HepG2 (cell line): Measurements from ENCODE around the gene BRMS1. TPM values are rescaled to one million over a fixed set of nuclear protein-coding genes. Genes with fewer than 3 reads are reported as not detected.

Source experiments
- BATF2 ChIP-seq: sonication (generic); formaldehyde crosslinking; IDR thresholded peaks from 2 replicates; pipeline ENCODE4 v1.8.0; 2022; ENCODE audit warnings: mild to moderate bottlenecking, missing genetic modification reagents, moderate library complexity
- FOXA1 ChIP-seq, 2 experiments: fragments of 450-650 bp in 1 of 2; sonication (generic) in 1 of 2; formaldehyde crosslinking in 1 of 2; IDR thresholded peaks; 2 replicates each; pipeline versions ENCODE4 v1.4.0 to v1.6.1; 2016 to 2020; ENCODE audit warnings: missing genetic modification reagents in 1 of 2
- GATAD1 ChIP-seq: IDR thresholded peaks from 2 replicates; pipeline ENCODE4 v1.6.1; 2016; ENCODE audit warnings: missing genetic modification reagents, missing compliant biosample characterization
- KMT2B ChIP-seq: IDR thresholded peaks from 2 replicates; pipeline ENCODE4 v1.6.1; 2016; ENCODE audit warnings: missing genetic modification reagents, missing compliant biosample characterization
- NFYC ChIP-seq: IDR thresholded peaks from 2 replicates; pipeline ENCODE4 v1.6.1; 2016; ENCODE audit warnings: missing genetic modification reagents, missing compliant biosample characterization
- NR2C2 ChIP-seq: sonication (generic); formaldehyde crosslinking; IDR thresholded peaks from 2 replicates; pipeline ENCODE4 v1.4.0; 2020; ENCODE audit warnings: missing genetic modification reagents, mild to moderate bottlenecking, moderate library complexity, borderline replicate concordance
- PAXIP1 ChIP-seq: sonication (generic); formaldehyde crosslinking; conservative IDR thresholded peaks from 2 replicates; pipeline ENCODE4 v1.4.0; 2020; ENCODE audit warnings: mild to moderate bottlenecking, missing genetic modification reagents, moderate library complexity
- PHB2 ChIP-seq: fragments of 450-650 bp; IDR thresholded peaks from 2 replicates; pipeline ENCODE4 v1.6.1; 2018; ENCODE audit not compliant: partially characterized antibody
- RXRA ChIP-seq: sonication (generic); formaldehyde crosslinking; IDR thresholded peaks from 2 replicates; pipeline ENCODE4 v1.5.1; 2020; ENCODE audit warnings: missing genetic modification reagents
- SNAPC2 ChIP-seq: sonication (generic); formaldehyde crosslinking; IDR thresholded peaks from 2 replicates; pipeline ENCODE4 v1.8.1; 2022; ENCODE audit warnings: mild to moderate bottlenecking, missing genetic modification reagents
- TCF7 ChIP-seq: sonication (generic); IDR thresholded peaks from 2 replicates; pipeline ENCODE4 v1.6.1; 2016; ENCODE audit warnings: antibody characterized with exemption, low read depth
- TEAD2 ChIP-seq: sonication (generic); formaldehyde crosslinking; IDR thresholded peaks from 2 replicates; pipeline ENCODE4 v1.9.0; 2021; ENCODE audit warnings: missing genetic modification reagents
- U2AF1 ChIP-seq: fragments of 200-400 bp; formaldehyde crosslinking; optimal IDR thresholded peaks from 2 replicates; pipeline ENCODE3; 2017; ENCODE audit warnings: mild to moderate bottlenecking, low read depth, low read length
- XBP1 ChIP-seq: sonication (generic); formaldehyde crosslinking; IDR thresholded peaks from 2 replicates; pipeline ENCODE4 v1.5.0; 2020; ENCODE audit warnings: missing genetic modification reagents
- ZC3H13 ChIP-seq: sonication (generic); formaldehyde crosslinking; IDR thresholded peaks from 2 replicates; pipeline ENCODE4 v1.8.1; 2023; ENCODE audit warnings: mild to moderate bottlenecking, missing genetic modification reagents, moderate library complexity
- ZFP1 ChIP-seq: IDR thresholded peaks from 2 replicates; pipeline ENCODE4 v1.6.1; 2016
- ZHX1 ChIP-seq: sonication (generic); formaldehyde crosslinking; IDR thresholded peaks from 2 replicates; pipeline ENCODE4 v1.8.1; 2022; ENCODE audit warnings: low read depth, mild to moderate bottlenecking, missing genetic modification reagents
- ZNF30 ChIP-seq: sonication (generic); formaldehyde crosslinking; IDR thresholded peaks from 2 replicates; pipeline ENCODE4 v1.5.0; 2020; ENCODE audit warnings: mild to moderate bottlenecking, missing genetic modification reagents
- ZNF333 ChIP-seq: sonication (generic); formaldehyde crosslinking; IDR thresholded peaks from 2 replicates; pipeline ENCODE4 v1.4.0; 2020; ENCODE audit warnings: mild to moderate bottlenecking, missing genetic modification reagents, borderline replicate concordance
- ZNF547 ChIP-seq: sonication (generic); formaldehyde crosslinking; IDR thresholded peaks from 2 replicates; pipeline ENCODE4 v1.5.1; 2020; ENCODE audit warnings: mild to moderate bottlenecking, missing genetic modification reagents
- ZNF703 ChIP-seq: sonication (generic); formaldehyde crosslinking; IDR thresholded peaks from 2 replicates; pipeline ENCODE4 v1.5.1; 2020; ENCODE audit warnings: missing genetic modification reagents, mild to moderate bottlenecking, moderate library complexity, borderline replicate concordance
- polyA plus RNA-seq, 8 experiments: library from polyadenylated mRNA; depleted of rRNA in 3 of 8; stranded (reverse) in 7 of 8; unstranded in 1 of 8; fragments of >200 nt; fragmentation: Illumina TruSeq in 4 of 8; extraction: Trizol in 4 of 8; gene quantifications; 2 replicates each; pipeline versions ENCODE4 v1.2.1 to v1.2.3, GENCODE V29; 2011 to 2016; ENCODE audit warnings: low read depth in 4 of 8, missing spikeins in 1 of 8, mixed read lengths in 1 of 8; ENCODE audit not compliant: insufficient read depth in 1 of 8
- total RNA-seq, 5 experiments: library from RNA; depleted of rRNA; stranded (reverse); fragments of >200 nt; fragmentation: Illumina TruSeq; extraction: Trizol; gene quantifications; 2 replicates each; pipeline ENCODE4 v1.2.3, GENCODE V29; 2016; ENCODE audit warnings: low read depth in 1 of 5
- TF ChIP-seq, protein P1 (sequence below): sonication (generic); formaldehyde crosslinking; conservative IDR thresholded peaks from 2 replicates; pipeline ENCODE4 v1.8.0; 2022; ENCODE audit warnings: low read depth, missing genetic modification reagents

Gene BRMS1
- total and polyA plus RNA-seq, 2 of the 13 experiments (the other 11 are each of a cell fraction or from before 2014, with no cell fraction given): 15.8 to 55.7 TPM

DNA sequence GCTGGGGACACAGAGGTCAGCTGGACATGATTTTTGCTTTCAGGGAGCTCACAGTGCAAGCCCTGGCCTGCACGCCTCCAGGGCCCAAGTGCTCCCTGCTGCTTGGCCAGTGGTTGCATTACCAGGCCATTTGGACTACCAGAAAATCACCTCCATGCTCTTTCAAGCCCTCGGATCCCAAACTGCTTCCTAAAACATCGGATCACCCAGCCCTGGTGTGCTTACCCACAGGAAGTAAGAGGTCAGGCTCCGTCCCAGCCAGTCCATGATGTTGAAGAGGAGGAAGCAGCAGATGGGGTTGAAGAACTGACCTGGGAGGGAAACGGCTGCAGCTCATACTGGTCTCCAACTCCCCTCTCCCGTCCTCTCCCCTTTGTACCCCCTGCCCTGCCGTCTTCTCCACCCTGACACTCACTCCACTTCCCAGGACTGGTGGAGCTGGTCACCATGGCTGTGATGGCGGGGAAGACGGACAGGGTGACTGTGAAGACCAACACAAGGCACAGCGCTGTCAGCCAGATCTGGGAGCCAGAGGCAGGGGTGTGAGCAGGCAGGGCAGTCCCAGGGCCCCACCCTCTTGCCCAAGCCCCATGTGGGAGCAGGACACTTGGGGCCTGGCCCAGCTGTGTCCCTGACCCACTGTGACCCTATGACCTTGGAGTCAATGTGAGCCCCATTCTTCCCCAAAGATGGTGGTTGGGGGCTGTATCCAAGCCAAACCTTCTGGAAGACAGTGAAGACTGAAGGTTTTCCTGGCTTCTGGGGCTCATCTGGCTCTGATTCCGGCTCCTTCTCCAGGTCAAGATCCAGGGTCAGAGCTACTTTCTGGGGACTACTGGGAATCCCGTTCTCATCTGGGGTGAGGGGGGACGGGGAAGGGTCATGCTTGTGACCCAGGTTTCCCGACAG, 21.1 kb upstream of the BRMS1 start (continued):
- TF ChIP-seq PAXIP1 (CRISPR knock-in tag): no peak
- TF ChIP-seq XBP1 (CRISPR knock-in tag): no peak
- TF ChIP-seq ZNF333 (CRISPR knock-in tag): no peak
- no peak for TF ChIP-seq GATAD1
- 0 out of 2 replicates have a peak, but pooled peaks have one; percentile 23 for TF ChIP-seq RXRA (CRISPR knock-in tag)
- peak; percentile 98 for TF ChIP-seq ZC3H13 (CRISPR knock-in tag)
- no peak for TF ChIP-seq TCF7
- no peak for TF ChIP-seq ZNF30
- TF ChIP-seq ZHX1: no peak
- TF ChIP-seq, protein P1, sequence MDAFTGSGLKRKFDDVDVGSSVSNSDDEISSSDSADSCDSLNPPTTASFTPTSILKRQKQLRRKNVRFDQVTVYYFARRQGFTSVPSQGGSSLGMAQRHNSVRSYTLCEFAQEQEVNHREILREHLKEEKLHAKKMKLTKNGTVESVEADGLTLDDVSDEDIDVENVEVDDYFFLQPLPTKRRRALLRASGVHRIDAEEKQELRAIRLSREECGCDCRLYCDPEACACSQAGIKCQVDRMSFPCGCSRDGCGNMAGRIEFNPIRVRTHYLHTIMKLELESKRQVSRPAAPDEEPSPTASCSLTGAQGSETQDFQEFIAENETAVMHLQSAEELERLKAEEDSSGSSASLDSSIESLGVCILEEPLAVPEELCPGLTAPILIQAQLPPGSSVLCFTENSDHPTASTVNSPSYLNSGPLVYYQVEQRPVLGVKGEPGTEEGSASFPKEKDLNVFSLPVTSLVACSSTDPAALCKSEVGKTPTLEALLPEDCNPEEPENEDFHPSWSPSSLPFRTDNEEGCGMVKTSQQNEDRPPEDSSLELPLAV: no peak
- TF ChIP-seq NR2C2 (CRISPR knock-in tag): peak; percentile 31; the same call in 1 of the 2 replicates
- no peak for TF ChIP-seq NFYC
- no peak for TF ChIP-seq ZNF547
- TF ChIP-seq ZFP1 (CRISPR knock-in tag): no peak
- no peak for TF ChIP-seq BATF2 (CRISPR knock-in tag)
- TF ChIP-seq ZNF703 (CRISPR knock-in tag): no peak
- no peak for TF ChIP-seq FOXA1 (IDR thresholded peaks at IDR 0.05)
- no peak for TF ChIP-seq FOXA1 (CRISPR knock-in tag; IDR thresholded peaks at IDR 0.05)
- no peak for TF ChIP-seq KMT2B (CRISPR knock-in tag)
- no peak for TF ChIP-seq U2AF1
- no peak for TF ChIP-seq TEAD2 (CRISPR knock-in tag)
- TF ChIP-seq PHB2: no peak
- no peak for TF ChIP-seq SNAPC2 (CRISPR knock-in tag)
